Activated T-cell treated with anti-CD3 and anti-CD28 coated beads for 24 hours (primary cell): Measurements from ENCODE around the gene UBE2E1.
"Not testable (repeated sequence)": the region's sequence is repeated elsewhere in the genome, so short reads cannot be mapped to it uniquely, and the experiment has no call there.

Experiments used
- DNase-seq: peaks from one replicate; pipeline ENCODE4 v3.0.0-alpha.2; 2020; ENCODE audit warnings: low read depth

Gene UBE2E1

DNA sequence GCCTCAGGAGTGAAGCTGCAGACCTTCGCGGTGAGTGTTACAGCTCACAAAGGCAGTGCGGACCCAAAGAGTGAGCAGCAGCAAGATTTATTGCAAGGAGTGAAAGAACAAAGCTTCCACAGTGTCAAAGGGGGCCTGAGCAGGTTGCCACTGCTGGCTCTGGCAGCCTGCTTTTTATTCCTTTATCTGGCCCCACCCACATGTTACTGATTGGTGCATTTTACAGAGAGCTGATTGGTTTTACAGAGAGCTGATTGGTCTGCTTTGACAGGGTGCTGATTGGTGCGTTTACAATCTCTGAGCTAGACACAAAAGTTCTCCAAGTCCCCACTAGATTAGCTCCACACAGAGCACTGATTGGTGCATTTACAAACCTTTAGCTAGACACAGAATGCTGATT, 76.2 kb downstream of the UBE2E1 start:
- DNase-seq, result not testable (repeated sequence)

- no peak for DNase-seq
Measured at GRCh38 chr3:23882487-23882918, 76.7 kb downstream of the UBE2E1 start.

DNA sequence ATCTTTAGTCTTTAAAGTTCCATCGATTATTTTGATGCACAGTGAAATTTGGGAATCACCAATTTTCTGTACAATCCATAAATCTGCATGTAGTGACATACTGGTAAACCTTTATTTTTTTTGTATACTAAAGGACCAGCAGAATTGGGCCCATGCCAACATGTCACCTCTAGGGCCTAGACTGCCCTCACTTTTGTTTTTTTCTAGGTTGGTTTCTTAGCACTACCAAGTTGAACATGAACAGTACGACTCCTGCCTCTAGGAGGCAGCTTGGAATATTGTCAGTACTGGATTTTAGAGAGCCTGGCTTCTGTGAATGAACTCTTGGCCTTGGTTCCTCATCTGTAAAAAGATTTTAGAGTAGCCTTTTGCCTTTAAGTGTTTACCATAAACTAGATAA, 78.7 kb downstream of the UBE2E1 start:
- no peak for DNase-seq

DNA sequence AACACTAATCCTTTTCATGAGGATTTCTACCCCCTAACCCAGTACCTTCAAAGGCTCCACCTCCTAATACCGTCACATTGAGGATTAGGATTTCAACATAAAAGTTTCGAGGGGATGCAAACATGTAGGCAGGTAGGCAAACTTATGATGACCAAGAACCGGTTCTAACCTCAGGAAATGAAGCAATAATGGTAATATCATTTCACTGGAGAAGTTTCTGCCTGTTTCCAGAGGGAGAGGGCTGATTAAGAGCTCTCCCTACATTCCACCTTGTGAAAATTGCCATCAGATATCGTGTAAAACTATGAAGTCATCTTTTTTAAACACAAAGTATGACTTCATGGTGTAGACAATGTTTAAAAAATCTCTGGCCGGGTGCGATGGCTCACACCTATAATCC, 79.5 kb downstream of the UBE2E1 start:
- DNase-seq, result no peak

- DNase-seq, result no peak
Measured at GRCh38 chr3:23886311-23886710, 80.6 kb downstream of the UBE2E1 start.

DNA sequence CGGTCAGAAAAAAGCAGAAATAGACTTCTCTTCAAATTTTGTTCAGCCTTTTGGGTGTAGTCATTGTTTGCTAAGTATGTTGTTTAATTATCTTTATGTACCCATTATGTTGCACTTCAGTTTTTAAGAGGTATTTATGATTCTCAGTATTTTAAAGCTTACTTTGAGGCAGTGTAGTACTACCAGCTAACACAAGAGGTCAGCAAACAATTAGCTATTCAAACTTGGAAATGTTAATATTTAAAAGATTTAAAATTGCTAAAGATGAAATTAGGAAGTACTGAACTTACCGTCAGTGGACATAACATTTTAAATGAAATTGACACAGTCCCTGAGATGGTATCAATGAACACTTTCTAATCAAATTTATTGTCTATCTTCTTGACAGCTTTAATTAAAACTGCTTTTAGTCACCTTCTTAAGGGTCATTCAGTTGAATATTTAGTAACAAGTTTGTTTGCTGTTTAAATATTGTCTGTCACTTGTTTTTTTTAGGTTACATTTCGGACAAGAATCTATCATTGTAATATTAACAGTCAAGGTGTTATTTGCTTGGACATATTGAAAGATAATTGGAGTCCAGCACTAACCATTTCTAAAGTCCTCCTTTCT, 83.0 kb downstream of the UBE2E1 start:
- no peak for DNase-seq

DNA sequence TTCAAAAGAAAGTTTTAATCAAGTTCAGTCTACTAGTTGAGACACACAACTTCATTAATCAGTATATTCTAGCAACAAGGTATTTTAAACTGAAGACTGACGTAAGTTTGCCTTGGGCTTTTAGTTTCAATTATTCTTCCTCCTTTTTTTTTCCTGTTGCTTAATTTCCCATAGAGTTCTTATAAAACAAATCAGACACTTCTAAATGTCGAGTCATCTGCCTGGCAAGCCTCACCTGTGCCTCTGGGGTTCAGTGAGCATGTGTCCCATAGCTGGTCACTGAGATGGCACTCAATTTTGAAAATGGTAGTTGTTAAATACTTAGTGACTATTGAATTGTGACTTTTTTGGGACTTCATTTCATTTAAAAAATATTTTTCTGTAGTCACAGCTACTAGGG, 83.6 kb downstream of the UBE2E1 start:
- no peak for DNase-seq

- no peak for DNase-seq
Measured at GRCh38 chr3:23889950-23890349, 84.2 kb downstream of the UBE2E1 start.

DNA sequence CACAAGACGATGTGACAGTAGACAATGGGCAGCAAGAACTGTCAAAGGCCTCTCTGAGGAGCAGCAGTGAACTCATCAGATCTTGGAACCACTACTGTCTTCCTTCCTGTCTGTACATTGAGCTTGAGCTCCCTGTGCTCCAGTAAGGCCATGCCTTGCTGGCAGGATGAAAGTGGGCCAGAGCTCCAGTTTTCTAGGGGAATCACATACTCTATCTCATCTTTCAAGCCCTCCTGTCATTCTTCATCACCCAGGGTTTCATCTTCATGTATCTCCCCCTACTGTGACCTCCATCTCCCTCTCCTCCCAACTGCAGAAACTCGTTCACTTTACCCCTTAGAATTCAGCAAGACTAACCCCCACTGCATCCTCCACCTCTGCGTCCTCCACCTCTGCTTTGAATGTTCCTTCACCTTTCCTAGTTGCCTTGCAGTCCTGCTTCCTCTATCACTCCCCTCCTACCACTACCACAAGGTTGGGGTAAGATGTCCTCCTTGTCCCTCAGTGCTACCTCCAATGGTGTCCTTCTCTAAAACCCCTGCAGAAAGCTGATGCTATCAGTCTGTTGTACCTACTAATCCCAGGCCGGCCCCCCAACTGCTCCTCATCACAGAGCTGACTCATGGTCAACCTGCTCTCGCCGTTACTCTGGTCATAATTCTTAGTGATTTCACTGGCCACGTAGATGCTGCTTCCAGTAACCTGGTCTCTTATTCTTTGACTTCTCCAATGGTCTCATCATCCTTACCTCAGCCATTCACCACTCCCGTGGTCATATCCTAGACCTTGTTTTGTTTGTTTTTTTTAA, 88.7 kb downstream of the UBE2E1 start:
- no peak for DNase-seq

- DNase-seq, result no peak
Measured at GRCh38 chr3:23895181-23895580, 89.4 kb downstream of the UBE2E1 start.

- DNase-seq, result no peak
Measured at GRCh38 chr3:23900744-23901143, 95.0 kb downstream of the UBE2E1 start.

- no peak for DNase-seq
Measured at GRCh38 chr3:23904545-23904944, 98.8 kb downstream of the UBE2E1 start.

DNA sequence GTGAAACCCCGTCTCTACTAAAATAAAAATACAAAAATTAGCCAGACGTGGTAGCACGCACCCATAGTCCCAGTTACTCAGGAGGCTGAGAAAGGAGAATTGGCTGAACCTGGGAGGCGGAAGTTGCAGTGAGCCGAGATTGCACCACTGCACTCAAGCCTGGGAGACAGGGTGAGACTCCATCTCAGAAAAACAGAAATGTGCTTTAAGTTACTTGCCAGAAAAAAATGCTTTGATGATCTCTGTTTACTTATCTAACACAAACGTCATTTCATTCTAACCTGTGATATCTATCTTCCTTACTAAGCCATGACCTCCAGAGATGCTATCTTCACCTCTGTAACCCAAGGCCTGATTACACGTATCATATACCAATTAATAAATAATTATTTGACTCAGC, 103.6 kb downstream of the UBE2E1 start:
- no peak for DNase-seq

GRCh38 chr3:23911397-23911796, 105.6 kb downstream of the UBE2E1 start:
- no peak for DNase-seq

DNA sequence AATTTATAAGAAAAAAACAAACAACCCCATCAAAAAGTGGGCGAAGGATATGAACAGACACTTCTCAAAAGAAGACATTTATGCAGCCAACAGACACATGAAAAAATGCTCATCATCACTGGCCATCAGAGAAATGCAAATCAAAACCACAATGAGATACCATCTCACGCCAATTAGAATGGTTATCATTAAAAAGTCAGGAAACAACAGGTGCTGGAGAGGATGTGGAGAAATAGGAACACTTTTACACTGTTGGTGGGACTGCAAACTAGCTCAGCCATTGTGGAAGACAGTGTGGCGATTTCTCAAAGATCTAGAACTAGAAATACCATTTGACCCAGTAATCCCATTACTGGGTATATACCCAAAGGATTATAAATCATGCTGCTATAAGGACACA, 106.6 kb downstream of the UBE2E1 start:
- DNase-seq, result not testable (repeated sequence)

DNA sequence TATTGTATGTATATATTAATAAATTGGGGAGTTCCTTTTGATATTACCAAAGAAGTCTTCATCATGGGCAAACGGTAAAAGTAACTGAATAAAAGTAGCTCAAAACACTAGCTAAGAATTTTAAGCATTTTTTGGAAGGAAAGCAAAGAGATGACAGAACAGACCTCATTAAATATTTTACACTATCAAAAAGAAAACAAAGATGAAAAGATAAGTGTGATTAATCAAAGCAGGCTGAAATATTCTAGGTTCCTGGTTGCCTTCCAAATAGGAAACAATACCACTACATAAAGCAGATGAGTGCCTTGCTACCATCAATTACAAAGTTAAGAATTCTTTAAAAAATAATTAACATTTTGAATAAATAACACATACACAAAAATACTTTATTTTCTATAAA, 107.4 kb downstream of the UBE2E1 start:
- DNase-seq, result no peak

GRCh38 chr3:23913873-23914743, 108.4 kb downstream of the UBE2E1 start:
- no peak for DNase-seq

- no peak for DNase-seq
Measured at GRCh38 chr3:23915537-23916108, 109.9 kb downstream of the UBE2E1 start.

GRCh38 chr3:23916152-23916885, 110.6 kb downstream of the UBE2E1 start:
- no peak for DNase-seq

DNA sequence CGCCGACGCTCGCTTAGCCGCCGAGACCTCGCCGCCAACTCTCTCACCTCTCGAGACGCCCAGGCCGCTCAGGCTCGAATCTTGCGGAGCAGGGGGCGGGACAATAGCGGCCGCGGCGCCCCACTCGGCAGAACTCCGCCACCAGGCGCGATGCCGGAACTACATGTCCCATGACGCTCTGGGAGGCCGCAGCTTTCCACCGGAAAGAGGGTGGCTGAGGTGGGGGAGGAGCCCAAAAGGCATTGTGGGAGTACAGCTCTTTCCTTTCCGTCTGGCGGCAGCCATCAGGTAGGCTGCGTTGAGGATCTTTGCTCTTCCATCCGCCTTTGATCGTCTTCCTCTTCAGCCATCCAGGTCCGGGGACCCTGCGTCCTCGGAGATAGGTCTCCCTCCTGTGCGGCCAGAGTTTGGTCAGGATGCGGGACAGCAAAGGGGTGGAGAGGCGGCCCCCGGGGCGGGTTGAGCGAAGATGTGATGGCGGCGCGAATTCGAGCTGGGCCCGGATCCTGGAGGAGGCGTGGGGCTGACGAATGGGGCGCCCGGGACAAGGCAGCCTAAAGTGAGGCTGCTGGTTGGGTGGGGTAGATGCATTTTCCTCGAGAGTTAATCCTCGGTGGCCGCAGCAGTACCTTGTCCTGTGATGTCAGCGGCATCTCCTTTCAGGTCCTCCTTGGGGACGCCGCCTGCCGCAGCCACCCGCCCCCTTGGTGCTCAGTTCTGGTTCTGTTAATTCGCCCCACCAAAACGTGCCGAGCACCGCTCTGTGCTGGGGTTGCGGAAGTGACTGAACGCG, 111.3 kb downstream of the UBE2E1 start, which contains the start of the genes NKIRAS1 and RPL15:
Gene NKIRAS1 (minus strand): TSS at position 105 of the 793 bp plus-strand sequence. CDS start 6,086 bp downstream, outside the sequence.
Gene RPL15 (plus strand): TSS at position 247 of the 793 bp plus-strand sequence. CDS start 728 bp downstream, outside the sequence.
- DNase-seq, result peak; percentile 95
